SU-DHL-6 (cell line): ENCODE measurements around the gene CACNA1G.

ENCODE experiments used
- CTCF ChIP-seq: fragments of 200-600 bp; sonication (generic); IDR thresholded peaks from one replicate; pipeline ENCODE4 v1.5.1; 2017; ENCODE audit warnings: antibody characterized with exemption, mild to moderate bottlenecking, low read length, moderate library complexity; ENCODE audit not compliant: insufficient read depth, poor library complexity, severe bottlenecking
- EZH2phosphoT487 ChIP-seq: fragments of 200-600 bp; sonication (generic), shearing (Covaris generic); conservative IDR thresholded peaks from 2 replicates; pipeline ENCODE4 v1.6.1; 2018; ENCODE audit warnings: mild to moderate bottlenecking, antibody characterized with exemption, low read length, moderate library complexity, mixed read lengths

- no peak for TF ChIP-seq CTCF
- no peak for TF ChIP-seq EZH2phosphoT487
Measured at GRCh38 chr17:50535407-50535806, 25.1 kb upstream of the CACNA1G start.
